Muscle layer of colon (tissue), 2 donors: ENCODE data around the gene POU6F1.

ENCODE experiments used
- H3K27ac ChIP-seq: one replicate; pipeline ENCODE4 v1.7.0; 2013; ENCODE audit warnings: low read depth, mild to moderate bottlenecking, low read length, moderate library complexity
- H3K27me3 ChIP-seq, 2 donors: one replicate each; pipeline ENCODE4 v1.7.0; 2013; ENCODE audit warnings: low read length in 2 of 2, mild to moderate bottlenecking in 2 of 2; ENCODE audit not compliant: insufficient read depth in 2 of 2, control insufficient read depth in 1 of 2
- H3K36me3 ChIP-seq: one replicate; pipeline ENCODE4 v1.7.0; 2013; ENCODE audit warnings: mild to moderate bottlenecking, low read length; ENCODE audit not compliant: insufficient read depth
- H3K4me1 ChIP-seq: one replicate; pipeline ENCODE4 v1.7.0; 2013; ENCODE audit warnings: mild to moderate bottlenecking, low read length; ENCODE audit not compliant: insufficient read depth
- H3K4me3 ChIP-seq, 2 donors: one replicate each; pipeline ENCODE4 v1.7.0; 2013; ENCODE audit warnings: low read length in 2 of 2, low read depth in 1 of 2, mild to moderate bottlenecking in 1 of 2, moderate library complexity in 1 of 2
- H3K9ac ChIP-seq: one replicate; pipeline ENCODE4 v1.7.0; 2013; ENCODE audit warnings: low read length
- H3K9me3 ChIP-seq: one replicate; pipeline ENCODE4 v1.7.0; 2013; ENCODE audit warnings: mild to moderate bottlenecking, low read length
- donor health status: abdominal sarcoma.
- donor health status: Adenocarcinoma of cecum.

POU6F1 gene

DNA sequence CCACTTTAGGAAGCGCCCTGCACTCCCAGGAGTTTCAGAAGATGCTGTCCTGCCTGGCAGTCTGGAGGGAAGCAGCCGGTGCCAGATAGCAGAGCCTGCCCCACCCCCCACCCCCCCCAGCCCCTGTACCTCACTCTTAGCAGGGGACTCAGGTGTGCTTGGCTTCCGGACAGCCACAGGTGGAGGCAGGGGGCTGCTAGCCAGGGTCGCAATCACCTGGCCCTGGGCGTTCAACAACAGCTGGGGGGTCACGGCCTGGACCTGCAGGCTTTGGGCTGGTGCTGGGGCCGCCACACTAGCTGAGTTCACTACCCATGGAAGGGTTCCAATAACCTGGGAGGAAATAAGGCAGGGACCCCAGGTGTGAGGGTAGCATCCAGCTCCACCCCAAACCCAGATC is 22.0 kb downstream of the POU6F1 start:
- H3K9me3 ChIP-seq: no peaks in the 10 kb centered on the region
- no peak overlapping the region for H3K27ac ChIP-seq
- no peak overlapping the region for H3K9ac ChIP-seq
- no peak overlapping the region for H3K4me3 ChIP-seq
- H3K4me1 ChIP-seq: no peaks in the 10 kb centered on the region
- H3K36me3 ChIP-seq: peaks cover 22% of the 10 kb centered on the region
- H3K27me3 ChIP-seq: no peaks in the 10 kb centered on the region

DNA sequence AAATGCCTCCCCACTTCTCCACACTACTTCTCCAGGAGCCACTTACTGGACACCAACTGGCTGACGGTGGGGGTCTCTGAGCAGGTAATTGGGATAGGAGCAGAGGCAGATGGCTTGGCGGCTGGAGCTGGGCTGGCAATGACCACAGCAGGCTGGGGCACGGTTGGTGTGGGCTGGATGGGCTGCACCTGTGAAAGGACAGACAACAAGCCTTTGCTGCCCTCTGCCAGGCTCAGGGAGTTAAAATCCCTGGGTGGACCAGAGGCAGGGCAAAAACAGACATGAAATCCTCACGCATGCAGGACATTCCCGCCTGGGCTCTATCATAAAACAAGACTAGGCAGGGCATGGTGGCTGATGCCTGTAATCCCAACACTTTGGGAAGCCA is 25.6 kb downstream of the POU6F1 start:
- Histone ChIP-seq H3K4me1 (no peaks in the 10 kb centered on the region), H3K4me3 (no peak overlapping the region), H3K9ac (no peak overlapping the region), H3K27ac (no peak overlapping the region), H3K9me3 (no peaks in the 10 kb centered on the region), H3K36me3 (peaks cover 38% of the 10 kb centered on the region), H3K27me3 (no peaks in the 10 kb centered on the region)

DNA sequence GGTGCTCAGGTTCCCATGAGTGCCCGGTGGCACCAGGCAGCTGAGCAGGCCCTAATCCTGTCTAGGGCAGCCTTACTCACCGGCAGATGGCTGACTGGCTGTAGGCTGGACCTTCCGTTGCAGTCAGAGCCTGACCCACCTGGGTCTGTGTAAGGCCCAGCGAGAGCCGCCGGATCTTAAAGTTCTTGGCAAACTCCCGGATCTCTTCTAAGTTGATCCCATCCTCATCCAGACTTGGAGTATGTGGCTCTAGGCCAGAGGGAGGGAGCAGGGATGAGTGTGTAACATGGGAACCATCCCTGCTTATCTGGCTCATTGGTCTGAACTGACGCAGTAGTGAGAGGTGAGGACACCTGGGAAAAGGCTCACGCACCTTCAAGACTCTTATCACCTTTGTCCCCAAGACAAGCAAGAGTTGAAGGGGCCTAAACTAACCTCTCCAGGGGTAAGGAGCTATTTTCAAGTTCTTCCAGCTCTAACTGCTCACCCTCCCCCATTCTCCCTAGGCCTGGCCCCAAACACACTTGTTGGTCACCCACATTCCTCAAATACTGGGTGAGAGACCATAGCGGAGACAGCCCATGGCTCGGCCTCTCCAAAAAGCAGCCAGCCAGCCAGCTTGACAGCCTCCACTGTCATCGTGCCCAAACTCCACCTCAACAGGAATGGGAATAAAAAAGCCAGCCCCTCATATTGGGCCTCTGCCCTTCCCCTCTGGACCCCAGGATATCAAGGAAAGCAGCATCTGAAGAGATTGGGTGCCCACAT is 26.2 kb downstream of the POU6F1 start:
- H3K36me3 ChIP-seq: peaks cover 38% of the 10 kb centered on the region
- H3K4me3 ChIP-seq: no peak overlapping the region
- H3K9ac ChIP-seq: no peak overlapping the region
- no peaks in the 10 kb centered on the region for H3K4me1 ChIP-seq
- no peaks in the 10 kb centered on the region for H3K9me3 ChIP-seq
- H3K27me3 ChIP-seq: no peaks in the 10 kb centered on the region
- no peak overlapping the region for H3K27ac ChIP-seq

GRCh38 chr12:51190820-51191219 is 27.0 kb downstream of the POU6F1 start:
- no peaks in the 10 kb centered on the region for H3K9me3 ChIP-seq
- H3K4me3 ChIP-seq: no peak overlapping the region
- H3K9ac ChIP-seq: no peak overlapping the region
- no peaks in the 10 kb centered on the region for H3K27me3 ChIP-seq
- H3K27ac ChIP-seq: no peak overlapping the region
- peaks cover 38% of the 10 kb centered on the region for H3K36me3 ChIP-seq
- H3K4me1 ChIP-seq: no peaks in the 10 kb centered on the region

DNA sequence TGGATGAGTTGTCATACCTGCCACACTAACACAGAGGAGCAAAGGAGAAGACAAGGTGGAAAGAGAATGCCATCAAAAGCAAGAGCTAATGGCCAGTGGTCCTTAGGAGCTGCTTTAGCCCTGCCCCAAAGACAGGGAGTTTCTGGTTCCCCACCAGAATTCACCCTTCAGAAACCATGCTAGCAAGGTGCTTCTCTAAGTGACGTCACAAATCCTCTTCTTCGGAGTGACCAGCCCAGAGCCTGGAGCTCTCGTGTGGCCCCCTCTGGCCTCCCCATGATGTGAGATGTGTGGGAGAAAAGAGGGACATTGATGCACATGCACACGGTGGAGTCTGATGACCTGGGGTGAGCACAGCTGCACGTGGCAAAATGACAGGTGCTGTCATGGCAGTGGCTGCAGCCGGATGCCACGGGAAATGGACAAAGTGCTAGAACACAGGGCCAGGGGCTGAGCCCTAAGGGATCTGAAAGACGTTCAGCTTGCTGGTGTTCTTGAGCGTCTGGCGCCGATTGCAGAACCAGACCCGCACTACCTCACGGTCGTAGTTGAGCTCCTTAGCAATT is 28.0 kb downstream of the POU6F1 start:
- Histone ChIP-seq H3K9me3 (no peaks in the 10 kb centered on the region), H3K4me3 (no peak overlapping the region), H3K4me1 (no peaks in the 10 kb centered on the region), H3K9ac (no peak overlapping the region), H3K27ac (no peak overlapping the region), H3K36me3 (peaks cover 37% of the 10 kb centered on the region), H3K27me3 (no peaks in the 10 kb centered on the region)

DNA sequence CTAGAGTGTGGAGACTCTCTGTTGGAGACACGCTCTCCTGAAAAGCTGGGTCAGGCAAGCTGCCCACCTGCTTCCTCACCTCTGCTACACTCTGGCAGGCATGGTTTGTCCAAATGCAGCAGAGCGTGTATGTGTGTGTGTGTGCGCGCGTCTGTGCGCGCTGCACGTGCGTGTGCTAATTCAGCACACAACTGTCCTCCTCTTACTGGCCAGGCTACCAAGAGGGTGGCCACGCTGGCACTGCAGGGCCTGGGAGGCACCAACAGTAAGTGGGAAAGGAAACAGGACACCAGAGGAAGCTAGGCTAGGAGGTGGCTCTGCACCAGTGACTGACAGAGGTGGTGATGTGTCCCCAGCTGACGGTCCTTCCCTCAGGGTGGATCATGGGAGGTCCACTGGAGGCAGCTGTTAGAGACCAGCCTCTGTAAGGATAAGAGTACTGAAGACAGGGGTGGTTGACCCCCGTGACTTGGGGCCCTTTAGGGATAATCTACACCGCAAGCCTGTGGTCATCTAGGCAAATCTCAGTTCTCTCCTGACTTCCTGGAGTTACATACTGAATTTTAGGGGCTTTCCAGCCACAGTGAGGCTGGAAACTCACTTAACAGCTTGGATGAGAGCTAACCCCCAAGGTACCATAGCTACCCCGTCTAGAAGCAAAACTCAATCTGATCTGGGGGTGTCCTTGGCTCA is 29.4 kb downstream of the POU6F1 start:
- Histone ChIP-seq H3K4me1 (no peaks in the 10 kb centered on the region), H3K4me3 (no peak overlapping the region), H3K27me3 (no peaks in the 10 kb centered on the region), H3K9ac (no peak overlapping the region), H3K27ac (no peak overlapping the region), H3K9me3 (no peaks in the 10 kb centered on the region), H3K36me3 (peaks cover 33% of the 10 kb centered on the region)

DNA sequence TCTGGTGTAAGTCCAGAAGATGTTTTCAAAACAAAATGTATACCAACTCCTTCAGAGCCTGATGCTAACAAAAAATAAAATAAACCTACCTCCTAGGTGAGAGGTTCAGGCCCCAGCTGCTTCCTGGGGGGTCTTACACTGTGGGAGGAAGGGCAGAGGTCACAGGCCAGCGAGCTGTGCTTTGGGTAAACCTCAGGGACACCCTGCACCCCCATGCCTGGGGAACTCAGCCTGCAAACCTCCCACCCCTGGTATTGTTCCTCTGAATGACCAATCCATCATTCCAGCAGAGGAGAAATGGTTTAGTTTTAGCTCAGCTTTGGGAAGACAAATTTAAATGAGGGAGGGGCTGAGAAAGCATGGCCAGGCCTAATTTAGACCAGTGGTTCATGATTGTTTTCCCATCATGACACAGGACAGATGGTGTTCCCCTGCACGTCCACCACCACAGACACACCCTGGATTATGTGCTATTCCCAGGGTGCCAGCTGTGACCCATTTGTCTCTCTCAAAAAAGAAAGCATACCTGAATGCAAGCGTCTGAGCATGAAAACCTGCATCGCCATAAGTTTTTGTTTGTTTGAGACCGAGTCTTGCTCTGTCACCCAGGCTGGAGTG is 30.4 kb downstream of the POU6F1 start:
- no peaks in the 10 kb centered on the region for H3K27me3 ChIP-seq
- H3K4me3 ChIP-seq: no peak overlapping the region
- H3K36me3 ChIP-seq: peaks cover 33% of the 10 kb centered on the region
- no peaks in the 10 kb centered on the region for H3K4me1 ChIP-seq
- no peak overlapping the region for H3K9ac ChIP-seq
- H3K9me3 ChIP-seq: no peaks in the 10 kb centered on the region
- no peak overlapping the region for H3K27ac ChIP-seq

DNA sequence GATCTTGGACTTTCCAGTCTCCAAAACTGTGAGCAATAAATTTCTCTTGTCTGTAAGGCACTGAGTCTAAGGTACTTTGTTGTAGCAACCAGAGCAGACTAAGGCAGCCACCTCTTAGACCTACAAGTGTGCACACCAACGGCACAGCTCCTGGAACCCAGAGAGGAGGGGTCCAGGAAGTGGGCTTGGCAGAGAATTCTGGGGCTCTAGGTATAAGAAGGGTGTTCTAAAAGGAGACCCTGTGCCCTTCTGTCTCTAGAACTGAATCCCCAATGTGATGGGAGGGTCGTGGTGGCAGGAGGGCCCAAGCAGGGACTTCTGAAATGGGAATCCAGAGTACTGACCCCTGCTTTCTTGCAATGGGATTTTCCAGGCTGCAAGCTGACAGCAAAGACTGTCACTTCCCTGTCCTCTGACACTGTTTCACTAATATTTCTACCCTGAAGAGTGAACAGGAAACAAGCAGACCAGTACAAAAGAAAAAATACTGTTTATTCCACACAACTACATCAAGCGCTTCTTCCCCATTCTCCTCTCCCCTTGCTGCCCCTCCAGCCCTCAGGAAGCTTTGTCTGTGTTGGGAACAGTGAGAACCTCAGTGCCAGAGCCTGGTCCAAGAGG is 31.3 kb downstream of the POU6F1 start:
- Histone ChIP-seq H3K27ac (no peak overlapping the region), H3K27me3 (no peaks in the 10 kb centered on the region), H3K4me1 (no peaks in the 10 kb centered on the region), H3K4me3 (no peak overlapping the region), H3K9ac (no peak overlapping the region), H3K9me3 (no peaks in the 10 kb centered on the region), H3K36me3 (peaks cover 24% of the 10 kb centered on the region)

GRCh38 chr12:51185171-51185717 is 32.6 kb downstream of the POU6F1 start:
- Histone ChIP-seq H3K36me3 (peaks cover 10% of the 10 kb centered on the region), H3K27ac (no peak overlapping the region), H3K4me1 (no peaks in the 10 kb centered on the region), H3K9ac (no peak overlapping the region), H3K9me3 (no peaks in the 10 kb centered on the region), H3K4me3 (no peak overlapping the region), H3K27me3 (no peaks in the 10 kb centered on the region)

GRCh38 chr12:51183816-51184215 is 34.0 kb downstream of the POU6F1 start:
- Histone ChIP-seq H3K36me3 (no peaks in the 10 kb centered on the region), H3K4me1 (no peaks in the 10 kb centered on the region), H3K27ac (no peak overlapping the region), H3K9ac (no peak overlapping the region), H3K27me3 (no peaks in the 10 kb centered on the region), H3K9me3 (no peaks in the 10 kb centered on the region), H3K4me3 (no peak overlapping the region)

DNA sequence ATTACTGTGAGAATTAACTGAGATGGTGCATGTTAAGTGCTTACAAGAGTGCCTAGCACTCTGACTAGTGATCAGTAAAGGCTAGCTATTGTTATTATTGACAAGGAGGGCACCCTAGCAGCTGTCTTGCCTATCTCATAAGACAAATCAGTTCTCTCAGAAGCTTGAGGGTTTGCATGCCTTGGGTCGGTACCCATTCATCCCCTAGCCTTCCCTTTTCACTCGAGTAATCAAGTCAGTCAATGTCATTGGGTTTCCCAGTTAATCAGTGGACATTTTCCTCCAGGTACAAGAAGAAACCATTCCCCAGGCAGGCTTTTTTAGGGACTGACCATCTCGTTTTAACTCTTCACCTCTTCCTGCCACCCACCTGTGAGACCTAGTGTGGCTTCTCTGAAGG is 34.5 kb downstream of the POU6F1 start:
- H3K4me3 ChIP-seq: no peak overlapping the region
- H3K27me3 ChIP-seq: no peaks in the 10 kb centered on the region
- H3K9me3 ChIP-seq: no peaks in the 10 kb centered on the region
- no peak overlapping the region for H3K9ac ChIP-seq
- H3K36me3 ChIP-seq: no peaks in the 10 kb centered on the region
- H3K27ac ChIP-seq: no peak overlapping the region
- H3K4me1 ChIP-seq: no peaks in the 10 kb centered on the region
